ENCODE measurements around the gene DHRSX.
"Not testable (repeated sequence)": the region's sequence is repeated elsewhere in the genome, so short reads cannot be mapped to it uniquely, and the experiment has no call there.

Gene DHRSX

GRCh38 chrX:2242326-2242725 is 258.4 kb downstream of the DHRSX start:
- TF ChIP-seq EZH2phosphoT487 (IDR thresholded peaks at IDR 0.05; ENCODE audit: borderline replicate concordance, low read length) (no peak), CTCF (IDR thresholded peaks at IDR 0.05; ENCODE audit: low read depth, low read length, poor library complexity, severe bottlenecking) (no peak)
- no peaks in the 10 kb centered on the region for H3K36me3 ChIP-seq (ENCODE audit: control insufficient read depth, low read length)

DNA sequence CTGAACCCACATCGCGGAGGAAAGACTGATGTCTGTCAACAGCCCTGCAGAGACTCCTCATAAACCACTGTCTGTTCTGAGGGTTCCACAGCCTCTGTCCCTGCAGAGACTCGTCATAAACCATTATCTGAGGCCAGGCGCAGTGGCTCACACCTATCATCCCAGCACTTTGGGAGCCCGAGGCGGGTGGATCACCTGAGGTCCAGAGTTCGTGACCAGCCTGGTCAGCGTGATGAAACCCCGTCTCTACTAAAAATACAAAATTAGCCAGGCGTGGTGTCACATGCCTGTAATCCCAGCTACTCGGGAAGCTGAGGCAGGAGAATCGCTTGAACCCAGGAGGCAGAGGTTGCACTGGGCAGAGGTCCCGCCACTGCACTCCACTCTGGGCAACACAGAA is 259.3 kb downstream of the DHRSX start:
- not testable (repeated sequence) for H4K20me1 ChIP-seq (ENCODE audit: control insufficient read depth, insufficient read depth, low read depth, low read length); H3K4me1 ChIP-seq (ENCODE audit: control insufficient read depth, low read length); H3K9me2 ChIP-seq (replicated peaks; ENCODE audit: control insufficient read depth, low read length); H3F3A ChIP-seq (ENCODE audit: control insufficient read depth, insufficient read depth); H3K4me2 ChIP-seq (ENCODE audit: low read length); H3K27me3 ChIP-seq (ENCODE audit: control insufficient read depth, low read length); H3K4me3 ChIP-seq (ENCODE audit: low read length); H3K27ac ChIP-seq (ENCODE audit: low read depth, low read length); H3K9me3 ChIP-seq (ENCODE audit: control insufficient read depth, insufficient read depth, low read length); H3K36me3 ChIP-seq (ENCODE audit: control insufficient read depth, low read length); H3K79me2 ChIP-seq (ENCODE audit: control insufficient read depth, low read length)

More at GRCh38 chrX:2242326-2242725, 258.4 kb downstream of the DHRSX start:
- H3F3A ChIP-seq (ENCODE audit: control insufficient read depth, insufficient read depth): no peaks in the 10 kb centered on the region
- H3K27me3 ChIP-seq (ENCODE audit: control insufficient read depth, low read length): no peaks in the 10 kb centered on the region
- H3K79me2 ChIP-seq (ENCODE audit: control insufficient read depth, low read length): no peaks in the 10 kb centered on the region
- no peaks in the 10 kb centered on the region for H3K9me3 ChIP-seq (ENCODE audit: control insufficient read depth, insufficient read depth, low read length)
- no peaks in the 10 kb centered on the region for H3K9me2 ChIP-seq (replicated peaks; ENCODE audit: control insufficient read depth, low read length)
- no peak overlapping the region for H3K4me3 ChIP-seq (ENCODE audit: low read length)
- no peaks in the 10 kb centered on the region for H4K20me1 ChIP-seq (ENCODE audit: control insufficient read depth, insufficient read depth, low read depth, low read length)
- H3K4me1 ChIP-seq (ENCODE audit: control insufficient read depth, low read length): no peaks in the 10 kb centered on the region
- no peak overlapping the region for H3K4me2 ChIP-seq (ENCODE audit: low read length)
- no peak overlapping the region for H3K27ac ChIP-seq (ENCODE audit: low read depth, low read length)

DNA sequence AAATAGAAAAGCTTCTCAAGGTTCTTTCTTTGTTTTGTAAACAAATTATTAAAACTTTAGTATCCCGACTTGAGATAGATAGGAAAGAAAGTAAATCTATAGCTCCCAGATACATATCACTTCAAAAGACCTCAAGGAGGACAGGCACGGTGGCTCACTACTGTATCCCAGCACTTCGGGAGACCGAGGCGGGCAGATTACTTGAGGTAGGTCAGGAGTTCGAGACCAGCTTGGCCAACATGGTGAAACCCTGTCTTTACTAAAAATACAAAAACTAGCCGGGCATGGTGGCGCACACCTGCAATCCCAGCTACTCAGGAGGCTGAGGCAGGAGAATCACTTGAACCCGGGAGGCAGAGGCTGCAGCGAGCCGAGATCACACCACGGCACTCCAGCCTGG is 260.0 kb downstream of the DHRSX start:
- not testable (repeated sequence) for H3K4me1 ChIP-seq (ENCODE audit: control insufficient read depth, low read length); H3K9me2 ChIP-seq (replicated peaks; ENCODE audit: control insufficient read depth, low read length); H3K27me3 ChIP-seq (ENCODE audit: control insufficient read depth, low read length); H3K79me2 ChIP-seq (ENCODE audit: control insufficient read depth, low read length); H3K36me3 ChIP-seq (ENCODE audit: control insufficient read depth, low read length); H3K27ac ChIP-seq (ENCODE audit: low read depth, low read length); H3K4me2 ChIP-seq (ENCODE audit: low read length); H3K9me3 ChIP-seq (ENCODE audit: control insufficient read depth, insufficient read depth, low read length); H4K20me1 ChIP-seq (ENCODE audit: control insufficient read depth, insufficient read depth, low read depth, low read length); H3F3A ChIP-seq (ENCODE audit: control insufficient read depth, insufficient read depth); H3K4me3 ChIP-seq (ENCODE audit: low read length)

DNA sequence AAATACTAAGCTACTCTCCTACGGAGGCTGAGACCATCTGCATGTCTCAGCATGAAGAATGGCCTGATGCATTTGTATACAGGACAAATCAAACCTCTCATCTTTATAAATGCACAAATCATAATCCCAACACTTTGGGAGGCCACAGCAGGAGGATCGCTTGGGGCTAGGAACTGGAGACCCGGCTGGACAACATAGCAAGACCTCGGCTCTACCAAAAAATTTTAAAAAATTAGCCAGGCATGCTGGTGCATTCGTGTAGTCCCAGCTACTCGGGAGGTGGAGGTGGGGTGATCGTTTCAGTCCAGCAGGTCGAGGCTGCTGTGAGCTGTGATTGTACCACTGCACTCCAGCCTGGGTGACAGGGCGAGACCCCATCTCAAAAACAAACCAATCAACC is 262.8 kb downstream of the DHRSX start:
- H3F3A ChIP-seq (ENCODE audit: control insufficient read depth, insufficient read depth): no peaks in the 10 kb centered on the region
- H3K79me2 ChIP-seq (ENCODE audit: control insufficient read depth, low read length): no peaks in the 10 kb centered on the region
- H3K36me3 ChIP-seq (ENCODE audit: control insufficient read depth, low read length): no peaks in the 10 kb centered on the region
- H3K9me2 ChIP-seq (replicated peaks; ENCODE audit: control insufficient read depth, low read length): no peaks in the 10 kb centered on the region
- H3K4me3 ChIP-seq (ENCODE audit: low read length): no peak overlapping the region
- no peak overlapping the region for H3K4me2 ChIP-seq (ENCODE audit: low read length)
- H4K20me1 ChIP-seq (ENCODE audit: control insufficient read depth, insufficient read depth, low read depth, low read length): no peaks in the 10 kb centered on the region
- H3K4me1 ChIP-seq (ENCODE audit: control insufficient read depth, low read length): no peaks in the 10 kb centered on the region
- H3K27me3 ChIP-seq (ENCODE audit: control insufficient read depth, low read length): no peaks in the 10 kb centered on the region
- no peak for TF ChIP-seq EZH2phosphoT487 (IDR thresholded peaks at IDR 0.05; ENCODE audit: borderline replicate concordance, low read length)
- no peak for TF ChIP-seq CTCF (IDR thresholded peaks at IDR 0.05; ENCODE audit: low read depth, low read length, poor library complexity, severe bottlenecking)
- no peaks in the 10 kb centered on the region for H3K9me3 ChIP-seq (ENCODE audit: control insufficient read depth, insufficient read depth, low read length)
- no peak overlapping the region for H3K27ac ChIP-seq (ENCODE audit: low read depth, low read length)
